ENCODE results near the gene ZNF280C.
"Not testable (repeated sequence)": the region's sequence is repeated elsewhere in the genome, so short reads cannot be mapped to it uniquely, and the experiment has no call there.

The ZNF280C gene

GRCh38 chrX:130268449-130269170 is at the start of gene ZNF280C:
TSS of gene ZNF280C (minus strand) at chrX:130268899. CDS start at chrX:130260449, 8,450 bp downstream.
- DNase-seq (ENCODE audit: low spot score) = peak; percentile 92

GRCh38 chrX:130304587-130305368 is 36.1 kb upstream of the ZNF280C start:
- no peak for DNase-seq (ENCODE audit: low spot score)

GRCh38 chrX:130301977-130302376 is 33.3 kb upstream of the ZNF280C start:
- no peak for DNase-seq (ENCODE audit: low spot score)

- no peak for DNase-seq (ENCODE audit: low spot score)
These were observed 32.7 kb upstream of the ZNF280C start for GRCh38 chrX:130301405-130301804.

- DNase-seq (ENCODE audit: low spot score) = no peak
These were observed 31.2 kb upstream of the ZNF280C start for GRCh38 chrX:130300010-130300282.

GRCh38 chrX:130299279-130300009 is 30.7 kb upstream of the ZNF280C start:
- no peak for DNase-seq (ENCODE audit: low spot score)

GRCh38 chrX:130296743-130297142 is 28.0 kb upstream of the ZNF280C start:
- DNase-seq (ENCODE audit: low spot score) = no peak

- no peak for DNase-seq (ENCODE audit: low spot score)
These were observed 27.6 kb upstream of the ZNF280C start for GRCh38 chrX:130296297-130296678.

- no peak for DNase-seq (ENCODE audit: low spot score)
These were observed 27.0 kb upstream of the ZNF280C start for GRCh38 chrX:130295519-130296296.

GRCh38 chrX:130287071-130287770 is 18.5 kb upstream of the ZNF280C start:
- DNase-seq (ENCODE audit: low spot score) = no peak

GRCh38 chrX:130285710-130286109 is 17.0 kb upstream of the ZNF280C start:
- no peak for DNase-seq (ENCODE audit: low spot score)

GRCh38 chrX:130285069-130285620 is 16.4 kb upstream of the ZNF280C start:
- DNase-seq (ENCODE audit: low spot score) = no peak

GRCh38 chrX:130282151-130282550 is 13.5 kb upstream of the ZNF280C start:
- no peak for DNase-seq (ENCODE audit: low spot score)

- DNase-seq (ENCODE audit: low spot score) = no peak
These were observed 12.2 kb upstream of the ZNF280C start for GRCh38 chrX:130280901-130281300.

GRCh38 chrX:130272253-130272652 is 3.6 kb upstream of the ZNF280C start:
- not testable (repeated sequence) for DNase-seq (ENCODE audit: low spot score)

GRCh38 chrX:130269391-130269790 is 692 bp upstream of the ZNF280C start:
- DNase-seq (ENCODE audit: low spot score) = not testable (repeated sequence)

- DNase-seq (ENCODE audit: low spot score) = no peak
These were observed 697 bp downstream of the ZNF280C start for GRCh38 chrX:130267956-130268448.

- no peak for DNase-seq (ENCODE audit: low spot score)
These were observed 4.1 kb downstream of the ZNF280C start for GRCh38 chrX:130264573-130264972.

- no peak for DNase-seq (ENCODE audit: low spot score)
These were observed 5.7 kb downstream of the ZNF280C start for GRCh38 chrX:130263016-130263415.

GRCh38 chrX:130262231-130262630 is 6.5 kb downstream of the ZNF280C start:
- DNase-seq (ENCODE audit: low spot score) = no peak

- DNase-seq (ENCODE audit: low spot score) = no peak
These were observed 7.3 kb downstream of the ZNF280C start for GRCh38 chrX:130261296-130261893.
